ENCODE results near the gene ASCC3.

DNA sequence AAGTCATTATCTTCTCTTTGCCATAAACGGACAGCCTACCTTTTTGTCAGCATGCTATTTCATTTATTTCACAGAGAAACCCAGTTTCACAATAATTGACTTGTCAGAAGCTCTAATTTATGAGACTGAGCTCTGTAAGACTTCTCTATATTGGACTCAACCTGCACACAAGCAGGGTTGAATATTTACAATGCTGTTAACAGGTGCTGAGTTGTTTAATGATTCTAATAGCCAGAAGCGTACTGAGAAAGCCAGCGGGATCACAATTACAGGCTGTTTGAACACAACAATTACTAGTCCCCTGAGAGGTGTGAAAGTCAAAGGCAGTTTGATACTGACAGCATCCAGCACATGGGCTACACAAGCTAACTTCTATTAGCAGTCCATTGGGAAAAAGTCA is 288.2 kb downstream of the ASCC3 start:
- TF ChIP-seq EZH2 (IDR thresholded peaks at IDR 0.05; ENCODE audit: insufficient read depth, poor library complexity, severe bottlenecking) (no peak), EZH2phosphoT487 (IDR thresholded peaks at IDR 0.05; ENCODE audit: insufficient read depth, low read depth) (no peak)

All from GM23248 (cell line).